PFSK-1 (cell line): ENCODE measurements around the gene VPS13D.

Experiments used
- FOXP2 ChIP-seq: optimal IDR thresholded peaks from 2 replicates; pipeline ENCODE3; 2011; ENCODE audit warnings: borderline replicate concordance, control low read depth, inconsistent platforms; ENCODE audit not compliant: insufficient read depth; ENCODE audit errors: extremely low read length, extremely low read depth
- POLR2AphosphoS5 ChIP-seq: IDR thresholded peaks from 2 replicates; pipeline ENCODE4 v1.6.1; 2012; ENCODE audit warnings: low read depth, mild to moderate bottlenecking, control low read depth, low read length, moderate library complexity
- REST ChIP-seq, 2 experiments: IDR thresholded peaks; 2 replicates each; pipeline versions ENCODE4 v1.6.1 to v1.8.0; 2011 to 2012; ENCODE audit warnings: low read depth in 2 of 2, low read length in 2 of 2, control low read depth in 1 of 2, inconsistent platforms in 1 of 2, mild to moderate bottlenecking in 1 of 2, moderate library complexity in 1 of 2; ENCODE audit not compliant: insufficient read depth in 1 of 2
- SIN3A ChIP-seq: IDR thresholded peaks from 2 replicates; pipeline ENCODE4 v1.6.1; 2012; ENCODE audit warnings: mild to moderate bottlenecking, low read length, moderate library complexity, borderline replicate concordance; ENCODE audit not compliant: insufficient read depth
- TAF1 ChIP-seq: IDR thresholded peaks from 2 replicates; pipeline ENCODE4 v1.6.1; 2012; ENCODE audit warnings: low read length, control low read depth, borderline replicate concordance; ENCODE audit not compliant: insufficient read depth

The VPS13D gene

GRCh38 chr1:12245116-12245515 is 15.3 kb downstream of the VPS13D start:
- TF ChIP-seq REST (IDR thresholded peaks at IDR 0.05; ENCODE audit: insufficient read depth in 1 of 2, low read depth in 2 of 2, low read length in 2 of 2) (no peak), FOXP2 (no peak), SIN3A (no peak), TAF1 (no peak), POLR2AphosphoS5 (no peak)

GRCh38 chr1:12245733-12246132 is 15.9 kb downstream of the VPS13D start:
- TF ChIP-seq SIN3A: no peak
- TF ChIP-seq TAF1: no peak
- TF ChIP-seq FOXP2: no peak
- TF ChIP-seq POLR2AphosphoS5: no peak
- no peak for TF ChIP-seq REST (IDR thresholded peaks at IDR 0.05; ENCODE audit: insufficient read depth in 1 of 2, low read depth in 2 of 2, low read length in 2 of 2)

- TF ChIP-seq REST (IDR thresholded peaks at IDR 0.05; ENCODE audit: insufficient read depth in 1 of 2, low read depth in 2 of 2, low read length in 2 of 2) (no peak), POLR2AphosphoS5 (no peak), FOXP2 (no peak), SIN3A (no peak), TAF1 (no peak)
Measured at GRCh38 chr1:12246584-12246983, 16.8 kb downstream of the VPS13D start.

- no peak for TF ChIP-seq POLR2AphosphoS5
- no peak for TF ChIP-seq SIN3A
- TF ChIP-seq FOXP2: no peak
- TF ChIP-seq TAF1: no peak
- no peak for TF ChIP-seq REST (IDR thresholded peaks at IDR 0.05; ENCODE audit: insufficient read depth in 1 of 2, low read depth in 2 of 2, low read length in 2 of 2)
Measured at GRCh38 chr1:12249181-12249580, 19.4 kb downstream of the VPS13D start.

- TF ChIP-seq POLR2AphosphoS5 (no peak), FOXP2 (no peak), REST (IDR thresholded peaks at IDR 0.05; ENCODE audit: insufficient read depth in 1 of 2, low read depth in 2 of 2, low read length in 2 of 2) (no peak), SIN3A (no peak), TAF1 (no peak)
Measured at GRCh38 chr1:12249748-12250147, 19.9 kb downstream of the VPS13D start.
